GM21381 (cell line): ENCODE data around the gene CFAP77.

Source experiments
- ATAC-seq: cut with Tn5 transposase; IDR thresholded peaks from one replicate; pipeline ENCODE4 v1.9.1; 2021; ENCODE audit warnings: mild to moderate bottlenecking, moderate library complexity; ENCODE audit not compliant: unreplicated experiment

Gene CFAP77

DNA sequence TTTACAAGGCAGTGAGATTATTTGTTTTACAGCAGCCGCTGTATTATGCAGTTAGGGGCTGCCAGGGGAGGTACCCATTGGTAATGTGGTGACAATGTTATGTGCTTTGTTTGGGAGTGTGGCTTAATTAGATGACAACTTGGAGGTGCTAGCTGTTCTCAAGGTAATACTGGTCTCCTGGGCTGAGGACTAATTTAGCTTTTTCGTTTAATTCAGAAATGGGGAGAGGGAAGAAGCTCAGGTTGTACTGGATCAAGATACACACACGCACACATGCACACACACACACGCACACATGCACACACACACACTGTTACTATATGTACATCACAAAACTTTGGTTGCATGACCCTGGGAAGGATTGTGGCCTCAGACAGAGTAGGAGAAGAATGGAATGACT is 37.9 kb downstream of the CFAP77 start:
- ATAC-seq = no peak

DNA sequence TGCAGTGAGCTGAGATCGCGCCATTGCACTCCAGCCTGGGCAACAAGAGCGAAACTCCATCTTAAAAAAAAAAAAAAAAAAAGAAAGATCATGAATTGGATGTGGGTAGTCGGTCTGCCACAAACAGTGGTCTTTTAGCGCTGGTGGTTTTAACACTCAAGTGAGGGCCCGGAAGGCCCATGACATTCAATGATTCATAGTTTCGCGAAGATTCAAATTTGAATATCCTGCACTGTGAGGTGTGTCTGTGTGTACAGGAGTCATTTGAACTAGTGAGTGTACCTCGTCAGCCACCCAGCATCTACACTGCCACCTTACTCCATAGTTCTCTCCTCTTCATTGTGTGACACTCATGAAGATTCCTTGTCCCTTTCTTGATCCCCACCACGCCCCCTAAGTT is 41.3 kb downstream of the CFAP77 start:
- ATAC-seq = no peak

DNA sequence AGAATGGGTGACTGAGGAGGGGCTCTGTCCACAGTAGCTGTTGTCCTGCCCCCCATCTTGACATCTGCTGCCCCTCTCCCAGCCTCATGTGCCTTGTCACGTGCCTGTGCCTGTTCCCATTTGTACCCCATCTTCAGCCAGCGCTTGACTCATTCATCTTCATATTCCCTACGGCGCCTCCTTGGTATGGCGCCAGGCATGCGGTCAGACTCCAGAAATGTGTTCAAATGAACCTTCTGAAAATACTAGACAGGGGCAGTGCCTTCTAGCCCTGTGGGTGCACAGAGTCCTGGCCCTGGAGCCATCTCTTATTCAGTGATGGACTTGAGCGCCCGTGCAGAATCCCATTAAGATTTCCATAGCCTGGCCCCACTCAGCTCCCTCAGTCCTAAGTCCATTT is 46.2 kb downstream of the CFAP77 start:
- no peak for ATAC-seq

DNA sequence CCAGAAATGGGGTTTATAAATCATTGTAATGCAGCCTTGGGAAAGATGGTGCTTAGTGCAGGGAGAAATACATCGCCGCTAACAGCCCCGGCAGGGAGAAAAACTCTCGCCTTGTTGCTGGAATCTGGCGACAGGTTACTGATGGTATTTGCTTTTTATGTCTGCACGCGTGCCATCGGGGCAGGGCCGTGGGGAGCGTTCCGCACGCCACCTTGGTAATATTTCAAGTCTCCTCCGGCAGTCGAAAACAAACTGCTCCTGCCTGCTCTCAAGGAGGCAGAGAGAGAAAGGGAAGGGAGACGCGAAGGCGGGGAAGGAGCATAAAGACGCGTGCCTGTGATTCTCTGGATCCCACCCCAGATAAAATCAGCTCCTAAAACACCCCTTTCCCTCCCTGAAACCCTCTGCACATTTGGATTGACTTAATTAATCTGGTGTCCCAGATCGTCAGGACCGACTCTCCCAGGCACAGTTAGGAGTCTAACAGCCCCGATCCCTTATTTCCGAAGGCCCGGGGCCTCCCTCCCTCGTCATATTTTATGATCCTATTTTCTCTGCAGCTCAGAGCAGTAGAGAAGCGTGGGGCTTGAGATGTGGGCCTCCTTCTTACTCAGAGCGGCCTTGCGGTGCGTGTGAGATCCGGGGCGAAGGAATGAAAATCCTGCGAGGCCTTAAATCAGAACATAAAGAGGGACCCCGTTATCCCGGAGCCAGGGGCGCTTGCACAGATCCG is 47.7 kb downstream of the CFAP77 start:
- no peak for ATAC-seq

DNA sequence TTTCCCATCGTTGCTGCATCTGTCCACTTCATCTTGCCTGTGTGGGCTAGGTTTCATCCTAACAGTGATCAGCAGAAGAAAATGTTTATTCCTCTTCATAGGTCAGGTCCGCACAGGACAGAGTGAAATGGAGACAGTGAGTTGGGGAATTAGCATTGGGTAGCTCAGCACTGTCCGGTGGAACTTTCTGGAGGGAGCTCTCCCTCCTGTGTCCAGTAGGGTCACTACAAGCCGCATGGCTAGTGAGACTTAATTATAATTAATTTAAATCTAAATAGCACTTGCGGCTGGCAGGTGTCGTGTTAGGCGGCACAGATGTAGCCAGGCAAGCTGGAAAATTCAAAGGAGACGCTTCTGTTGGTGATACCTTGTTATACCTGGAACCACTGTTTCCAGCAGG is 48.4 kb downstream of the CFAP77 start:
- ATAC-seq = no peak

DNA sequence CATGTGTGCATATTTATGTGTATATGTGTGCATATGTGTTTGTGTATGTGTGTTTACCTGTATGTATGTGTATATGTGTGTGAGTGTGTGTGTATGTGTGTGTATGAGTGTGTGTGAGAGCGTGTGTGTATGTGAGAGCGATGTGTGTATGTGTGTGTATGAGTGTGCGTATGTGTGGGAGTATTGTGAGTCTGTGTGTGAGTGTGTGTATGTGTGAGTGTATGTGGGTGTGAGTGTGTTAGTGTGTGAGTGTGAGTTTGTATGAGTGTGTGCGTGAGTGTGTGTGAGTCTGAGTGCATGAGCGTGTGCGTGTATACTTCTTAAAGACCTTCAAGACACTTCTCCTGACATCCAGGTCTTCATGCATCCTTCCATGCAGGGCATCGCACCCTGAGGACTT is 49.6 kb downstream of the CFAP77 start:
- ATAC-seq = no peak

DNA sequence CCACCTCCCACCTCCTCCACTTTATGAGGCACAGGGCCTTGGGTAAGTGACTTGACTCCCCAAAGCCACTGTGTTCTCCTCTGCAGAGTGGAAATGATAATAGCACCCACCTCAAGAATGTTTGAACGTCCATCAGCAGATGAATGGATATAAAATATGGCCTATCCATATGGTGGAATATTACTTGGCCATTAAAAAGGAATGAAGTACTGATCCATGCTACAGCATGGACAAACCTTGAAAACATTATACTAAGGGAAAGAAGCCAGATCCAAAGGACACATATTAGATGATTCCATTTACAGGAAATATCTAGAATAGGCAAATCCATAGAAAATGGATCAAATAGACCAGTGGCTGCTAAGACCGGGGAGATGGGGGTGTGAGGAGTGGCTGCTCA is 50.2 kb downstream of the CFAP77 start:
- no peak for ATAC-seq

DNA sequence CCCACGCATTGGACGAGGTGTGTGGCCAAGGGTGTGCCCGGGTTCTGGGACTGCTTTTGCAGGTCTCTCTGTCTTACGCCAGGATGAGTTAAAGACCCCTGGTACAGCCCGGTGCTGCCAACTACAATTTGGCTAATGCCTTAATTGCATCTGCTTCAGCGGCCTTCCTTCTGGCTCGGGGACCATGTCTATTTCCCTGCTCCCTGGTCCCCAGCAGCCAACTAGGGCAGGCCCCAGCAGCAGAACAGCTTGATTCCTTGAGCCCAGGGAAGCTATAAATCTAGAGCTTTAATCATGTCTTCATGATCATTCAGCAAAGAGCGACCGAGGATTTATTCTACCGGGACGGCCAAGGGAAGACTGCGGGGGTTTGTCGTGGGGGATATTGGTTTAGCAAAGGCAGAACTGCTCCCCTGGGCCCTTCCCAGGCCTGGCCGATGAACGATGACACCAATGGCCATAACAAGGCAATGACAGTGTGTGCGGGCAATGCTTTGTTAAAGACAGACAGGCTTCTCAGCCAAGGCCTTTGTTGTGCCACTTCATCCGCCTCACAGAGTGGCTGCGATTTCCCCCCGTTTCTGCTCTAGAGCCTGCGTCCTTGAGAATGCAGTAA is 51.4 kb downstream of the CFAP77 start:
- no peak for ATAC-seq

DNA sequence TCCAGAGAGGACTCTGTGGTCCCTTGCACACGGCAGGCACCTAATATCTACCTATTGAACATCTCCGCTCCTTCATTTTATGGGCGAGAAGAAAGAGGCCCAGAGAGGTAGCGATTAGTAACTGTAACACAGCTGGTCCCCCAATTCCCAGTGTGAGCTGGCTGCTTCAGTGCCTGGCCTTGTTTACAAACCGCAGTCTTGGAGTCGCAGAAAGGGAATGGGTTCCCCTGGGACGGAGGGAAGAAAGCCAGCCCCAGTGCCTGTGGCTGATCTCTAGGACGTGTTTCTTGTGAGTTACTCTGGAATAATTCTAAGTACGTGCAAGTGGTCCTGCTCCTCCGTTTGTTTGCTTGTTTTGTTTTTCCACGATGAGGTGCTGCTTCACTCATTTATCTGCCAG is 52.0 kb downstream of the CFAP77 start:
- no peak for ATAC-seq

DNA sequence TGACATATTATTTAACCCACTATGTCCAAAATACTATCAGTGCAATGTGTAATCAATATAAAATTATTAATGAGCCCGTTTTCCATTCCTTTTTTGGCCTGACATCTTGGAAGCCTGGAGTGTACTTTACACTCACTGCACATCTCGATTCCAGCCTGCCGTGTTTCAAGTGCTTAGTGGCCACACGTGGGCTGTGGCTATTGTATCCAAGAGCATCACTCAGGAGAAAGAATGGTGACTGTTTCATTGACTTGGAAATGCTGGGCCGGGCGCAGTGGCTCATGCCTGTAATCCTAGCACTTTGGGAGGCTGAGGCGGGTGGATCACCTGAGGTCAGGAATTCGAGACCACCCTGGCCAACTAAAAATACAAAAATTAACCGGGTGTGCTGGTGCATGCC is 54.5 kb downstream of the CFAP77 start:
- no peak for ATAC-seq

DNA sequence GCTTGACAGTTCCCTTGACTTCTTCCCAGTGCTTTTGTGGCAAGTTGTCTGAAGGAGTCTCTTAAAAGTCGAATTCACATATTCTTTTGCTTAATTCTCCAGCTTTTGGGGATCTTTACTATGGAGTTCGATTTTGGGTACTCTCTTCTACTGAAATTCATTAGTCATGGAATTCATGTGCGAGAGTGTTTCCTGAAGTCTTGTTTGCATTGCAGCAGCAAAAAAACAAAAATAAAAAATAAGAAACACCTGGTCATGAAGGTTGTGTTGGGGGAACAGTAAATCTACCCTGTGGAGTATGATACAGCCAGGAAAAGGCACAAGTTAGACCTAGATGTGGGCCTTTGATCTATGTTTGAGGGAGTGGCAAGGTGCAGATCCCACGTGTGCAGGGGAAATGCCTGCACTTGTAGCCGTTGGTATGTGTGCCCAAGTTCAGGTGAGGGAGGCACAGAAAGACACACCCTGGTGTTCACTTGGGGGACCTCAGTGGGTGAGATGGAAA is 55.2 kb downstream of the CFAP77 start:
- ATAC-seq = no peak

DNA sequence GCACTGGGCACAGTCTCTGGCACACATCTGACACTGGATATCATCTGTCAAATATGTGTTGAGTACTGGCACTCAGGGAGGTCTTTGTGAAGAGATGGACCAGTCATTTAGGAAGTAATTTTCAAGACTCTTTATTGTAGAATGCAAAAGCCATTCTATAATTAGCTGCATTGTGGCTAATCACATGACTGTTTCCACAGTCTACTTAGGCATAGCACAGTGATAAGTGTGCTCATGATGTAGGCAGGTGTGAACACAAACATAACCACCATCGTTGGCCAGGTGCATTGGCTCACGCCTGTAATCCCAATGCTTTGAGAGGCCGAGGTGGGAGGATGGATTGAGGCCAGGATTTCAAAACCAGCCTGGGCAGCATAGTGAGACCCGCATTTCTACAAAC is 62.2 kb downstream of the CFAP77 start:
- ATAC-seq = no peak

DNA sequence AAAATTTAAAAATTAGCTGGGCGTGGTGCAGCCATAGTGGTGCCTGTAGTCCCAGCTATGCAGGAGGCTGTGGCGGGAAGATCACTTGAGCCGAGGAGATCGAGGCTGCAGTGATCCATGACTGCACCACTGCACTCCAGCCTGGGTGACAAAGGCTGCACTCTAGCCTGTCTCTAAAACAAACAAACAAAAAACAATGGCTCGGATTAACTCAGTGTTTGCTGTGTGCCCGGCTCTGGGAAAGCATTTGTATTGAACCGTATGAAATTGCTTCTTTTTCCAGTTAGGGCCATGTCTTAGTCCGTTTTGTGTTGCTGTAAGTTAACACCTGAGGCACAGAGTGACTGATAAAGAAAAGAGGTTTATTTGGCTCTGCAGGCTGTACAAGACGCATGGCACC is 62.6 kb downstream of the CFAP77 start:
- ATAC-seq = no peak

DNA sequence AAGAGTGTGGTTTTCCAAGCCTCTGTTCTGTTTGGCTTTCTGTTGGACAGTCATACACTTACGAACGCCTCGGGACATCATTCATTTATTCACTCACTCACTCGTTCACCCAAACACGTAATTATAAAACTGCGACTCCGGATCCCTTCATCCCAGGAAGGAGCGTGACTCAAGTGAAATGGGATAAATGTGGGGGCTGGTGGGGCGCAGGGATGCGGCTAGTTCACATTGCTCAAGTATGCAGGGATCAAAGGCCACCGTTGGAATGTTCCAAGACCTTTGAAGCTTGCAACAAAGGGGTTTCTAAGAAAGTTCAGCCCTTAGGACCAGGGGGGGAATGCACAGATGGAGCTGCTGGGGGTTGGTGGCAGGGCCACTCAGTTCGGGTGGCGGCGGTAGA is 64.2 kb downstream of the CFAP77 start:
- ATAC-seq = no peak

DNA sequence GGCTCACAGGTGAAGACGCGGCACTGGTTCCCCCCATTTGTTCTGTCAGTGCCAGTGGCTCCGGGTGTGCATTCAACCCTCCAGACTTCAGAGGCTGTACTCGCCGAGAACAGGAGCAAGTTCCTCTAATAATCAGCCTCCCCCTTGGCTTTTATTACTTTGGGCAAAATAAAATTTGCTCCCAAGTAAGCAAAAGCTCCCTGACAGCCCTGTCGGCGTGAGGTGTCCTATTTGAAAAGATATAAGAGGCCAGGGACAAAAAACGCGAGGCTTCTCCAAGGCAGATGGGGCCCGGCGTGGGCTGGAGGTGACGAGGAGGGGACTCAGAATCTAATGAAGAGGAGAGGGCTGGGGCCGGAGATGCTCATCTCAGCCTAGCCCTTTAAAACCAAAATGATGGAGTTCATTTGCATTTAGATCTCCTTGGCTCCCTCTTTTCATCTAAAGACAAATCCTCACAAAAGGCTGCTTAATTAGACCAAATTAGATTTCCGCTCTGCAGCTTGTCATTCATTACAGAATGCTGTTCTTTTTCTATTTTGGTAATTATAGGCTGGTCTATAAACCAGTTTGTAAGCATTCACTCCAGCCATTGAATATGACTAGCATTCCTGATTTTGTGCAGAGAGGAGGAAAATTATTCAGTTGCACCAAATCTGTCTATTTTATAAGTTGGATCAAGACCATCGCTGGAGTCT is 68.5 kb downstream of the CFAP77 start:
- ATAC-seq = no peak

DNA sequence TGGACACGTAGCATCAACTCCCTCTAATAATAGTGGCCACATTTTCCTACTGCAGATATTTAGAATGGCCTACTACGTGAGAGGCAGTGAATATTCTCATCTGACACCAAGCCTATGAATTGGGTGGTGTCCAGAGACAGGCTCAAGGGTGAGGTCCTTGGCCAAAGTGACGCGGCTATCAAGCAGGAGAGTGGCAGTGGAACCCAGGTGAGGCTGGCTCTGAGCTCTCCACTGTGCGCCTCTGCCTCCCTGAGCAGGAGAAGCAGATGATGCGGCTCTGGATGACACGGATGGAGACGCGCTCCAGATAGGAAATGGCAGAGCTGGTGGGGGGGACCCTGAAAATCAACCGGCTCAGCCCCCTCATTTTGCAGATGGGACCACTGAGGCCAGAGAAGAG is 69.7 kb downstream of the CFAP77 start:
- no peak for ATAC-seq

DNA sequence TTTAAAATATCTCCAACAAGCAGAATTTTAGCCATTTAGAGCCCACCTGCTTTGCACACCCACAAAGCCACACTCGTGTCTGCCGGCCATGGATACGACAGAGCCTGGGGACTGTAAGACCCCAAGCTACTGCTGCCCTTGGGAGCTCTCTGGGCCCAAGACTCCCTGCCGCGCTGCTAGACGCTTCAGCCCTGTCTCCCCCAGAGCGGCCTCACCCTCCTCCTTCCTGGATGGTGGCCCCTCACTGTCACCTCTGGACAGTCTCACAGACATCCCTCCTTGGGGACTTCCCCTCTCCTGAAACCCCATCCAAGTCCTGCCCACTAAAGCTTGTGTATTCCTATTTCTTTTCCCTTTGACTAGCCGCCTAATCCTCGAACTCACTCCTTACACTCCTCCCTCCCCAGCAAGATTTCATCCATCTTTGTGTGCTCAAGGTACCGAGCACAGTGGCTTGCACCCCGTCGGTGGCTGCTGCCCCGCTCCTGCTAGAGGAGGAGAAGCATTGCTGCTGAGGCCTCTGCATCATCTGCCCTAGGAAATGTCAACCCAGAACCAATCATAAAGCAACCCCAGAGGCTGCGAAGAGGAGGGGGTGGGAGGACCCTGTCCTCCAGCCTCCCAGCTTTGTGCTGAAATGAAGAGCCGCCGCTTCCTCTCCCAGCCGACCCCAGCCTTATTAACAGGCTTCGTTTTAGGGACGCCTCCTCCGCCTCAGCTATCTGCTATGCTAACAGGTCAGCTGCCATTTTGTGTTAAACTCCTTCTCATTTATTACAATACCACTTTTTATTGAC is 71.2 kb downstream of the CFAP77 start:
- no peak for ATAC-seq

DNA sequence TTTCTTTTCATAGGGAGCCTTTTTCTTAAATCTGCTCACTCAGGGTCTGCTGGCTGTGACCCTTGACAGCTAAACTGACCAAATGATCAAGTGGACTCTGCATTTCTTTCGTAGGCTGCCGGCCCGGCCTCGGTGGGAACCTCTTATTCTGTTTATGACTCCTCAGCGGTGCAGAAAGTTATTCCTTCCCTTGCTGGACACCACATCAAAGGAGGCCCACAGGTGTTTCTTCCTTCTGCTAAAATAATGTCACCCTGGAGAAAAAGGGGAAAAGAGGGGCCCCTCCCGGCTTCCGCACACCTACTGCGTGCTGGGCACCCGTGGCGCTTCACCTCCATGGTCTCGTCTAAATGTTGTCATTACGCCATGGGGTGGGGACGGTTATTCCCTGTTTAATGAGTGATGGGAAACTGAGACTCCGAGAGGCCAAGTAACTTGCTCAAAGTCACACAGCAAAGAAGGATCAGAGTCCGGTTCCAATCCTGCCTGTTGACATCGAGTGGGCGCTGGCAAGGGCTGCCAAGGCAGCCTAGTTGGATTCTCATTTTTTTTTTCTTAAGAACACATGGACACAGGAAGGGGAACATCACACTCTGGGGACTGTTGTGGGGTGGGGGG is 72.3 kb downstream of the CFAP77 start:
- ATAC-seq = no peak

DNA sequence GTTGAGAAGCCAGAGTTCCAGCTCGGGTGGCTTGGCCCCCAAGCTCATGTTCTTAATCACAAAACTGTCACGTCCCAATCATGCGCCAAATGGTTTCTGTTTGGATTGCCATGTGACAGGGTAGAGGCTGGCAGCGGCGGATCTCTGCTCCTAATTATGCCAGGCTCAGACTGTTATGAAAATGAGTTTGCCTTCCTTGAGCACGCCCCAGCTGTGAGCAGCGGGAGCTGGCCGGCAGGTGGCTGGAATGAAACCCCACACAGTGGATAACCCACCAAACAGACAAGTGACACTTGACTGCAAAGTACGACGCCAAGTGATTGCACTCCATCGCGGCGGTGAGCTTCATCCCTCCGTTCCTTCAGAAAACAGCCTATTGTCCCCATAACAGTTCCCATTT is 75.4 kb downstream of the CFAP77 start:
- no peak for ATAC-seq

DNA sequence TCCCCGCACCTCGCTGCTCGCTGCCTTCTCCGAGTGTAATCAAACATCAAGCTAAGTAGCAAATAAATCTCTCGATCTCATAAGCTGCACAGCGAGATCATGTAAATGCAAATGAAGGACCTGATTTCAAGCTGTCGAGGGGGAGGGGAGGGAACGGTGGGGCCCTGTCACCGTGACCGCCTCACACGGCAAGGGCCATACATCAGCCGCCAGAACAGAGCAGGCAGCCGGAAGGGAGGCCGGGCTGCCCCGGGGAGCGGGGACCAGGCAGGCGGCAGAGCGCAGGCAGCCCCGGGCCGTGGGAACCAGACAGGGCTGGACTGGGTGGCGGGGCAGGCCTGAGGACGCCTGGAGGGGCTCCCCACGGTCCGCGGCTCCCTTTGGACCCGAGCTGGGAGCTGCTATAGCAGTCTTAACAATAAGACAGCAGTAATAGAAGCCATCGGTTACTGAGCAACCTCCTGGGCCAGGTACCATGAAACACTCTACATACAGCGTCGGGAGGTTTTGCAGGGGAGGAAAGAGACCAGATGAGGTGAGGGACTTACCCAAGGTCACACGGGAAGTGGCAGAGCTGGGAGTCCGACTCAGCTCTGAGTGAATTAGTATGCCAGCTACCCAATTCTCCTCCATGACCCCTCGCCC is 76.8 kb downstream of the CFAP77 start:
- ATAC-seq = no peak
